ENCODE measurements around the gene DLGAP1.
"Not testable (repeated sequence)": the region's sequence is repeated elsewhere in the genome, so short reads cannot be mapped to it uniquely, and the experiment has no call there.

DLGAP1 gene

DNA sequence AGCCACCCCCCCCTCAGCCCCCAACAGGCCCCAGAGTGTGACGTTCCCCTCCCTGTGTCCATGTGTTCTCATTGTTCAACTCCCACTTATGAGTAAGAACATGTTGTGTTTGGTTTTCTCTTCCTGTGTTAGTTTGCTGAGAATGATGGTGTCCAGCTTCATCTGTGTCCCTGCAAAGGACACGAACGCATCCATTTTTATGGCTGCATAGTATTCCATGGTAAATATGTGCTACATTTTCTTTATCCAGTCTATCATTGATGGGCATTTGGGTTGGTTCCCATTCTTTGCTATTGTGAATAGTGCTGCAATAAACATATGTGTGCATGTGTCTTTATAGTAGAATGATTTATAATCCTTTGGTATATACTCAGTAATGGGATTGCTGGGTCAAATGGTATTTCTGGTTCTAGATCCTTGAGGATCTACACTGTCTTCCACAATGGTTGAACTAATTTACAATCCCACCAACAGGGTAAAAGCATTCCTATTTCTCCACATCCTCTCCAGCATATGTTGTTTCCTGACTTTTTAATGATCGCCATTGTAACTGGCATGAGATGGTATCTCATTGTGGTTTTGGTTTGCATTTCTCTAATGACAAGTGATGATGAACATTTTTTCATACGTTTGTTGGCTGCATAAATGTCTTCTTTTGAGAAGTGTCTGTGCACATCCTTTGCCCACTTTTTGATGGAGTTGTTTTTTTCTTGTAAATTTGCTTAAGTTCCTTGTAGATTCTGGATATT is 760.9 kb downstream of the DLGAP1 start:
- not testable (repeated sequence) for DNase-seq (ENCODE audit: low spot score)

DNA sequence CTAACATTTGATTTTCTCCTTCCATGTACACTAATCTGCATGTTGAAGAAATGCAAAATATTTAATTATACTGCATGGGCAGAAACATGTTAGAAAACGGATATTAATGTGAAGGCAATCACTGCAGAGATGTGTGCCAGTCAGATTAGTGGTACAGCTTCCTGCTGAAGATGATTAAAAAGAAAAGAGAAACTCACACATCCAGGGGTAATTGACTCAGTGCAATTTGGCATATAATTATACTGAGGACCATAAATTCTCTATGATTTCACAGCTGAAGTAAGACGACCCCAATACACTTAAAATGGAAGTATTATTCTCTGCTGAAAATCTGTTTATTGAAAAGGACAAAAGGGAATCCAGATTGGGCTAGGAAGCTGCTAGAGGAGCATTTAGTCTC is 761.7 kb downstream of the DLGAP1 start:
- no peak for DNase-seq (ENCODE audit: low spot score)

DNA sequence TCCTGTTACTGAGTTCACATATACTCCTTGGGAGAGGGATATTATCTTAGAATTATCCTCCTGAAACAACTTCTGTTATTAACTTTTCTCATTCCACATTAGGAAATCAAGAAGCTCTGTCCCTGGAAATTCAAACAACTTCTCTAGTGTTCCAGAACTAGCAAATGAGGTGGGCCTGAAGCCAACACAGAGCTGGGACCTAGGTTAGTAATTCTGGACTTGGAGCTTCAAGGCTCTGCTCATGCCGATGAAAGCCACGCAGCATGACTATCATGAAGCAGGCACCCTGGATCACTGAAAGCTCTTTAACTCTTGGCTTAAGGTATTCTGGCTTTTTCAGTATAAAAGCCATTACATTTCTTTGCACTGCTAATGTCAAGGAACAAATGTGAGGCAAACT is 762.4 kb downstream of the DLGAP1 start:
- DNase-seq (ENCODE audit: low spot score), result no peak

DNA sequence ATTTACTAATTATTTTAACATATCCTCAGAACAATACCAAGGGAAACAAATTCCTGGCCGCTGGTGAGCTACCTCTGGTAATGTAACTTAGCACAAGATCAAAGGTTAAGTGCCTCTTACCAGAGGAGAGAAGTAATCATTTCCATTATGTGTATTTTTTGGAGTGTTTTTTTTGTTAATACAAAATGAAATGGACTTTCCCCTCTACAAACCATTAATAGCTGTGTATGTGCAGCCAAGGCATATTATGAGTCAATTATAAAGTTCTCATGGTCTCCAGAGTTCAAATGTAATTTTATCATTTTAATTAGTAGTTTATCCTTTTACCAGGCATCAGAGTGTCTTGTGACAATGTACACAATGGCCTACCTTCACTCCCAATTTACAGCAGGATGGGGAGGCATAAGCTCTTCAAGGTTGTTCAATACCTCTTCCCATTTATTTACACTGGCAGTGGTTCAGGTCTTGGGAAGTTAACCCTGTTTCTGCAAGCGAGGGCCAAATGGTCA is 762.9 kb downstream of the DLGAP1 start:
- no peak for DNase-seq (ENCODE audit: low spot score)

DNA sequence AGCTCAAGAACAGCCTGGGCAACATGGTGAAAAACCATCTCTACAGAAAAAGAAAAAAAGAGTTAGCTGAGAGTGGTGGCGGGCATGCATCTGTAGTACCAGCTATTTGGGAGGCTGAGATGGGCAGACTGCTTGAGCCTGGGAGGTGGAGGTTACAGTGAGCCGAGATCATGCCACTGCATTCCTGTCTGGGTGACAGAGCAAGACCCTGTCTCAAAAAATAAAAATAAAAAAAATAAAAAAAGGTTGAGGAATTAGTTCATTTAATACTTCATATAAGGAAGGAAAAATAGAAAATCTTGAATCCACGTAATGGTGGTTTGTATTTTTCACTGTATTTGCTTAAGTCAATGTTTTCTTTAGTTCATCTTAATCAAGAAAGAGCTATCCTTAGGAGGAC is 763.4 kb downstream of the DLGAP1 start:
- no peak for DNase-seq (ENCODE audit: low spot score)

DNA sequence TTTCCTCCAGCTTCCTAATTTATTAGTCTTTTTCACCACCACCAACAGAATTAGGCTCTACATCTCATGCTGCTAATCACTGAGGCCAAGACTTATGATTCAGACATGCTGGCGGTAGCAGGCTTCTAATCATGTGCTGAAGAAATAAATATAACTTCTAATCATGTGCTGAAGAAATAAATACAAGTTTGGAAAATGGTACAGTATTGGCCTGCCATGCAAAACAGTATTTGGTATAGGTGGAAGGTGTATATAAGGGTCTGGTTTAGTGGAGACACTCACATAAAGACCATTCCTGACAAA is 764.4 kb downstream of the DLGAP1 start:
- no peak for DNase-seq (ENCODE audit: low spot score)

DNA sequence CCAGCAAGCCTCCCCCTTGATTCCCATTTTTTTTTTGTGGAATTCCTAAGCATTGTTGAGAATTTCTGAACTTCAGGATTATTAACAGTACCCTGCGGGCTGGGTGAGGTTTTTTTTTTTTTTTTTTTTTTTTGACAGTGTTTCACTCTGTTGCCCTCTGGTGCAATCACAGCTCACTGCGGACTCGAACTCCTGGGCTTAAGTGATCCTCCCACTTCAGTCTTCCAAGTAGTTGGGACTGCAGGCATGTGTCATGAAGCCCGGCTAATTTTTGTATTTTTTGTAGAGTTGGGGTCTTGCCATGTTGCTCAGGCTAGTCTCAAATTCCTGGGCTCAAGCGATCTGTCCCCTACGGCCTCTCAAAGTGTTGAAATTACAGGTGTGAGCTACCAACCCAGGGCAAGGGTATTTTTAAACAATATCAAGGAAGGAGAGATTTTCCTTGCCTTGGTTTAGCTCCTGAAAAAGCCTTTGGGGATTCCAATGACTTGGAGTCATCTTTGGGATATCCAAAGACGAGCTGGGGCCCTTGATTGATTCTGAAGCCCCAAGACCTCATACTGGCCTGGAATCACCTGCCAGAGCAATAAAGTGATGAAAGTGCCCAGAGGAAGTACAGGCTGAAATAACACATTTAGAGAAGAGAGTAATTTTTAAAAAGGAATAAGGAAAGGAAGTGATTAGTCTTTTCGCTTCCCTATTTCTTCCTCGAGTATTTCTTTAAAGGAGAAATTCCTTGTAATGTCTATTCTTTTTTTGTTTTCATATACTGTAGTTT is 764.9 kb downstream of the DLGAP1 start:
- no peak for DNase-seq (ENCODE audit: low spot score)

DNA sequence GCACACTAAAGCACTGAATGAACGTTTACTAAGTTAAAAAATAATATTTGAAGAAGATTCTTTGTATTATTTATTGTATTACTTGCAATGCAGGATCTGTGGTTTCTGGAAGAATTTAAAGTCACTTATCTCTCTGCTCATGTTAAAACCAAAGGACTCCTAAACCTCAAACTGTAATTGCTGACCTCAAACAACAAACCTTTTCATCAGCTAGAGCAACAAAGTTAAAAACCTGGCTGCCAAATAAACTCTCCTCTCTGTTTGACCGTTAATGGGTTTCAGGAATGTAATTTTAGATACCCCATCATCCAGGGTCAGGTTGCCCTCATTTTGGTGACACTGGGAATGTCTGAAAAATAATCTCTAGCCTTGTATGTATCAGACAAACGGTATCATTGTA is 766.0 kb downstream of the DLGAP1 start:
- DNase-seq (ENCODE audit: low spot score), result no peak

DNA sequence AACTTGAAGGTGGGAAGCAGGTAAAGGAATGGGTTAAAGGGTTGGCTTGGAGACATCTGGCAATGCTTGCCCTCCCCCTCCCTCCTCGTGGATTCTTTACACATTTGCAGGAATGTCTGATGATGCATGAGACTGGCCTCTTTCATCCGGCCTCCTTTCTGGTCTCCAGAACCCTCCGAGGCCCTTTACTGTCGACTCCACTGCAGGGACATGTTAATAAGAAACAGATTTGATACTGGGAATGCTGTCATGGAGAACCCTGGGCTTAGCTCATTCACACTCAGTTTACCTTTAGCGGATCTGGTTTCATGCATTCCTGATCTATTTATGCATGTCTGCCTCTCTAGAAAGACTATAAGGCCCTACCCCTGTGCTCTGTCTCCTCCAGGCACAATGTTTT is 766.4 kb downstream of the DLGAP1 start:
- peak; percentile 33 for DNase-seq (ENCODE audit: low spot score)

DNA sequence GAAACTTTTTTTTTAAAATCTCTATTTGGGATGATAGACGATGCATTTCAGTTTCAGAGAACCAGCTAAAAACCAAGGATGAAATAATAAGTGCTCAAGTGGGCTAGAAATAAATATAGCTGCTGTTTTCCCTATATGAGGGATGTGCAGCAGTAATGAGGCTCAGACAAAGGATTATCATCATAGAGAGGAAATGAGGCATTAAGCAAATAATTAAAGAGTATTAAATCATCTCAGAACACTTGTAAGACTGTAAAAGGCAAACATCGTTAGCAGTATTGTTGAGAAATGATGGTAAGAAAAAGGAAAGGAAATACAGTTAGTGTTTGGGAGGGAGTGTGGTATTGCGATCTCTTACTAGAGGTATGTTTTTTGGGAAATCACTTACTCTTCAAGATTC is 771.6 kb downstream of the DLGAP1 start:
- no peak for DNase-seq (ENCODE audit: low spot score)

DNA sequence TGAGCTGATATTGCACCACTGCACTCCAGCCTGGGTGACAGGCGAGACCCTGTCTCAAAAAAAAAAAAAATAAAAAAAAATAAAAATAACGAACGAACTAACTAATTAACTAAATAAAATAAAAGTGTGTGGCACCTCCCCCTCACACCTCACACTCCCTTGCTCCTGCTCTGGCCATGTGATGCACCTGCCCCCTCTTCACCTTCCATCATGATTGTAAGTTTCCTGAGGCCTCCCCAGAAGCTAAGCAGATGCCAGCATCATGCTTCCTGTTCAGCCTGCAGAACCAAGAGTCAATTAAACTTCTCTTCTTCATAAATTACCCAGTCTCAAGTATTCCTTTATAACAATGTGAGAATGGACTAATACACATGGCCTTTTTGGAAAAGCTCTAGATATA is 773.0 kb downstream of the DLGAP1 start:
- no peak for DNase-seq (ENCODE audit: low spot score)

DNA sequence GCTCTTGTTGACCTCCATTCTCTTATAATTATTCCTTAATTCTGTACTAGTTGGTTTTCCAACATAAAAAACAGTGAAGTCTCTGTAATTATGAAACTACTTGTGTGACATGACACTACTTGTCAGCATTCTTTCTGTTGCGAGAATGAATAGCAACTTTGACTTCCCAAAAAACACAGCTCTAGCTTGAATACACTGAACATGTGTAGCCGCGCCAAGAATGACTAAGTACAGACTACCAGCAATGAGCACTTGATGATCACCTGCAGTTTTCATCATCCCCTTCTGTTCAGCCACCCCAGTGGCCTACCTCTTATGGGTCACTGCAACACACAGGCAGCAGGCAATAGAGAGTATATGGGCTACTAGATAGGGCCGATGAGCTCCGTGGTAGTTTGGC is 775.9 kb downstream of the DLGAP1 start:
- DNase-seq (ENCODE audit: low spot score), result no peak

DNA sequence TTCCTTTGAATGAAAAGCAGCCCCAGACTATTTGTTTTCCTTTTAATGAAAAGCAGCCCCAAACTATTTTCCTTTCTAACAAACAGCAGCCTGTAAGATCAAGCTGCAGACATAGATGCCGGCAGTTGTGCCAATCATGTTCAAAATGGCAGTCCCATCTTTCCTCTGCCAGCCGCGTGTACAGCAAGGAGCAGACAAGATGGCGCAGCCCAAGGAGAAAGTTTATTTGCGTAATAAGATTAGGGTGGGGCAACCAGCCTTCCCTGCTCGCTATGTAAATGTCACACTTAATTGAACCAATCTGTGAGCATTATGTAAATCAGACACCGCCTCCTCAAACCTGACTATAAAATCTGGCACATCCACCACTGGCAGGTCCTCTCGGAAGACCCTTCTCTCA is 779.1 kb downstream of the DLGAP1 start:
- peak; percentile 49 for DNase-seq (ENCODE audit: low spot score)

DNA sequence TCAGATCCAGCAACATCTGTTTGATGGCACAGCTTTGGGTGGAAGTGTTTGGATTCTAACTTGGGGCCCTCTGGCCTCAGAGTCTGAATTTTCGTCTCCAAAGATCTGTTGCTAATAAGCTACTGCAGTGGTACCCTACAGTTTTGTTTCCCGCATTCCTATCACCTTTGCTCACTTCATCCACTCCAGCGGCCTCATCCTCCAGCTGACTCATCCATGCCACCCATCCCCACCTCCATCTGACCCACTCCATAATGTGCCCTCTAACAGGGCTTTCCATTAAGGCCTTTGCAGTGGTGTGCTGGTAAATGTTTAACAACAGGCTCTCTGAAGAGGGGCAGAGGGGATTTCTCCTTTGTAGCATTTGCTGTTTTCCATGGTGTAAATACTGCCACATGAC is 779.7 kb downstream of the DLGAP1 start:
- no peak for DNase-seq (ENCODE audit: low spot score)

DNA sequence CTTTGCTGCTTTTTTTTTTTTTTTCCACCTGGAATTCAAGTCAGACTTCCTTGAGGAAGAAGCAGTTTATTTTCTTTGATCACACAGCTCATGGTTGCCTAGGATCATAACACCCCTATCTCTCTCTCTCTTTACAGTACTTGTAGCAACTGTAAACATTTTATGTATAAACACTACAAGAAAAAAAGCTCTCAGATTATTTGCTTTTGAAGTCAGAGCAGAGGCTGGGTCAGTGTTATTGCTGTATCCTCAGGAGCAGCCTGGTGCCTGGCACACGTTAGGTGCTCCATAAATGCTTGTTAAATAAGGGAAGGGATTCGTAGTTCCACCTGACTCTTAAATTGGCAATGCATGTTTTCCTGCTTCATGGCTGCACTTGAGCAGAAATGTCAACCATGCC is 783.9 kb downstream of the DLGAP1 start:
- no peak for DNase-seq (ENCODE audit: low spot score)

DNA sequence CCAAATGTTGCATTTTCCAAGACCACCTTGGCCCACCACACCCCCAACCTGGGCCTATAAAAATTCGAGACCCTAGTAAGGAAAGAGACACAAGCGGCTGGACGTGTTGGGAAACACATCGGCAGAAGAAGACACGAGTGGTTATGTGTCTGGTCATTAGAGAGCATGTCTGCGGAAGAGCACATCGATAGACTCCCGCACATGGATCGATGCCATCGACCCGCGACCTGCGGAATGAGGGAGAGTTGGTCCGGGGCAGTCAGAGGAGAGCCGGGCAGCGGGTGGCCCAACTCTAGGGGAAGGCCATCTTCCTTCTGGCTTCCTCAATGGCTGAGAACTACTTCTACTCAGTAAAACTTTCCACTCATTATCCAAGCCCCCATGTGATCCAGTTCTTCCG is 785.7 kb downstream of the DLGAP1 start:
- no peak for DNase-seq (ENCODE audit: low spot score)

DNA sequence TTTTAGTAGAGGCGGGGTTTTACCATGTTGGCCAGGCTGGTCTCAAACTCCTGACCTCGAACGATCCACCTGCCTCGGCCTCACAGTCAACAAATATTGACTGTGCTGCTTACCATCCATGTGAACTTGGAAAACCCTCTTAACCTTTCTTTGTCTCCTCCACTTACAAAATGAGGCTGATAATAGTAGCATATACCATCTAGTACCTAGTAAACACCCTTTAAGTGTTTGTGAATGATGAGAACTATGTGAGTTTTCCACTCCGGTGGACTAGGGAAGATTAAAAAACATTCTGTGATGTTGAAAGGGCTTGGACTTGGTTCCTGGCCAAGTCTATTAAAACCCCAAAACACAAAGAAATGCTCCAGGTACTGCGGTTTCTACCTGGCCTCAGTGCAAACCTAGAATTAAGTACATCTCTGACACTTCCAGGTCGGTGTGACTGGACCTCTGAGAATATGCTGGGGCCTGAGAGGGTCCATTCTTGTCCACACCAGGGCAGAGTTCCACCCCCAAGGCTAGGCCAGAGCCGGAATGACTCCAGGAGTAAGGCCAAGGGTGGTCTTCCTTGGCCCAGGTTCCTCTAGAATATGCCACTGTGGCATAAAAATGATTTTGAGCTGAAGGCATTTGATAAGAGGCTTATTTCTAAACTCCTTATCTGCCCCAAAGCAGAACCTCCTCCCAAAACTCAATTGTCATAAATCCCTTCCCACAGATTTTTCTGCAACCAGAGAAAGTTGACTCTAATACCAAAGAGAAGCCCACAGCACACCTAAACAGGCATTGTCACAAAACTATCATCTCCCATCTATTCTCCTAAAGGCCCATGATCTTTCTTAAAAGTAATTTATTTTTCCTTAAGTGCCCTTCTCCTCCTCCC is 787.6 kb downstream of the DLGAP1 start:
- no peak for DNase-seq (ENCODE audit: low spot score)

DNA sequence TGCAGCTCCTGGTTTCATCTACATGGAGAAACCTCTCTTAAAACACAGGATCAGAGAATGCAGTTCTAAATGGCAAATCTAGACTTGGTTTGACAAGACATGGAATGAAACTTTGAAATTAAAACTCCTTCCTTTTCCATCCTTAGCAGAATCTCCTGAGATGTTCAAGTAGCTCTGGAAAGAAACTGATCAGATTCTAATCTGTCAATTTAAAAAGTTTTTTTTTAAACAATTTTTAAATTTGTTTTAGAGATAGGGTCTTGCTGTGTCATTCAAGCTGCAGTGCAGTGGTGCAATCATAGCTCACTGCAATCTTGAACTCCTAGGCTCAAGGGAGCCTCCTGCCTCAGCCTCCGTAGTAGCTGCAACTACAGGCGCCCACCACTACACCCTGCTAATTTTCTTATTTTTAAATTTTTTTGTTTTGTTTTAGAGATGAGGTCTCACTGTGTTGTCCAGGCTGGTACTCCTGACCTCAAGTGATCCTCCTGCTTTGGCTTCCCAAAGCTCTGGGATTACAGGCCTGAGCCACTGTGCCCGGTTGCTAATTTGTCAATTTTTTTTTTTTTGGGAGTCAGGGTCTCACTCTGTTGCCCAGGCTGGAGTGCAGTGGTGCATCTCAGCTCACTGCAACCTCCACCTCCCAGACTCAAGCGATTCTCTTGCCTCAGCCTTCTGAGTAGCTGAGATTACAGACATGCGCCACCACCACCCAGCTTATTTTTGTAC is 788.4 kb downstream of the DLGAP1 start:
- no peak for DNase-seq (ENCODE audit: low spot score)

DNA sequence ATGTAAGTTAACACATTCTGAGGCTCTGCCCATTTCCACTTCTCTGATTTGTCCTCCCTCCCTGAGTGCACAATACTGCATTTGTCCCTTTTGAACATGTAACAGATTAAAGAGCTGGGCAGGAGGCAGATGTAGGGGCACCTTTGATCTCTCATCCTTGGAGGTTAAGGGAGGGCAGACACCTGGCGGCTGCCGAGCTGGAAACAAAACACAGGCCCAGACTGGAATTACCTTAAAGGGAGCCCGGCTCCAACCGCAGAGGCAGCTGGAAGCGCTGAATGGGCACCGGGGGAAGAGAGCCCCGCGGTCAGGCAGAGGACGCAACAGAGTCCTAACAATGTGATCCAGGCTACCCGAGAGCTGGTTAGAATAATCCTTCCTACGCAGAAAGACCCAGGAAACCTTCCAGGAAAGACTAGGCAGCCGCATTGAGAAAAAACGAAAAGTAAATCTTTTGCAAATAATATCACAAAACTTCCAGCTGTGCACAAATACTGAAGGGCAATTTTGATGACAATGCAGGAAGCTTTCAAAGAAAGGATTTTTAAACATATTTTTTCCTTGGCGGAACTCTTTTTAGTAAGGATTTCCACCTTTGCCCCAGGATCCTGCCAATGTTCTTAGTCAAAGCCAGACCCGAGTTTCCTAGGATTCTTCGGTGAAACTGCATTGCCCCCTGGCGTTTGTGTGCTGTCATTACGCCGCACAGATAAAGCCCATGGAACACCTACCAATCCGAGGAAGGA is 789.2 kb downstream of the DLGAP1 start:
- peak; percentile 82 for DNase-seq (ENCODE audit: low spot score)

DNA sequence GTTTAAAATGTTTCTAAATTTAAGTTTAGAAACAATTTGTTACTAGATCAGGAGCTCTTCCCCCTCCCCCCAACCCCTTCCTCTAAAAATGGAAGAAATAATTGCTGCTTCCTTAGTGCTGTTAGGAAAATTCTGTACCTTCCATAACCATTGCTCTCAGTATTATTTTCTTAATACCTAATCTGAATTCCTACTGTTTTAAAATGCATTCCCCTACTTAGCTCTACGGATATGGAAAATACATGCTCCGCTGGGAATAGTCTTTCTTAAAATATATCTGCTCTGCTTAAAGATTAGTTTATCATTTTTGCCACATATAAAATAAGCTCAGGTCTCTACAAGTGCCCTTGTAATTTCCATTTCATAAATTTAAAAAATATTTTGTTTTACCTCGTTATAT is 789.9 kb downstream of the DLGAP1 start:
- DNase-seq (ENCODE audit: low spot score), result no peak
